GM18868 (cell line): ENCODE data around the gene RNF157.

Experiments
- ATAC-seq: cut with Tn5 transposase; IDR thresholded peaks from one replicate; pipeline ENCODE4 v1.9.1; 2021; ENCODE audit warnings: mild to moderate bottlenecking, moderate library complexity; ENCODE audit not compliant: unreplicated experiment

The RNF157 gene

GRCh38 chr17:76097716-76098295 is 142.5 kb downstream of the RNF157 start:
- no peak for ATAC-seq

DNA sequence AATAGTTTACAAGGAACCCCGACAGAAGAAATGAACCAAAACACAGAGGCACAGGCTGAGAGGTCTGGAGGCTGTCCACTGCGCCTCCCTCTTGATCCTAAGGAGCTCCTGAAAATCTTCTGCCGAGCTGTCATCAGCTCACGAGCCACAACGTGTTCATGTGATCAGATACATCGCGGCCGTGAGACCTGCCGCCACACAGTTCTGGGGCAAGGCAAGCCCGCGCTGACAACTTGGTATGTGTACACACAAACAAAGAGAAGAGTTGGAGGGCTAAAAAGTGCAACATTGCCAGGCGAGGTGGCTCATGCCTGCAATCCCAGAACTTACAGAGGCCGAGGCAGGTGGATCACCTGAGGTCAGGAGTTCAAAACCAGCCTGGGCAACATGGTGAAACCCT is 144.3 kb downstream of the RNF157 start:
- ATAC-seq, result no peak

DNA sequence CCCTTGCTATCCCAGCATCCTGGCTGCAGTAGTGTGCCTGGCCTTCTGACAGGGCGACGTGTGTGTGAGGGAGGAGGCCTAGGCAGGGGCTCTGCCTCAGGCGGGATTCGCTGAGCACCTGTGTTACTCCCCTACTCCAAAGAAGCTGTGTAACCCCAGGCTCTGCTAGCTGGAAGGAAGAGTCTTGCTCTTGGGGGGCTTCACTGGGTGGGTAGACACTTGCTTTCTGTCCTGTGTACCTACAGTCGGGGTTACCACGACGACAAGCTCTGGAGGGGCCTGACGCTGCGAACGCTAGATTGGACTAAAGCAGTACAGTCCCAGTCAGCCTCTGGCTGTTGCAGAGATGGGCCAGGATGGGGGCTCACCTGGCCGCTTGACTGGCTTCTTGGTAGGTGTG is 146.2 kb downstream of the RNF157 start:
- ATAC-seq, result no peak

DNA sequence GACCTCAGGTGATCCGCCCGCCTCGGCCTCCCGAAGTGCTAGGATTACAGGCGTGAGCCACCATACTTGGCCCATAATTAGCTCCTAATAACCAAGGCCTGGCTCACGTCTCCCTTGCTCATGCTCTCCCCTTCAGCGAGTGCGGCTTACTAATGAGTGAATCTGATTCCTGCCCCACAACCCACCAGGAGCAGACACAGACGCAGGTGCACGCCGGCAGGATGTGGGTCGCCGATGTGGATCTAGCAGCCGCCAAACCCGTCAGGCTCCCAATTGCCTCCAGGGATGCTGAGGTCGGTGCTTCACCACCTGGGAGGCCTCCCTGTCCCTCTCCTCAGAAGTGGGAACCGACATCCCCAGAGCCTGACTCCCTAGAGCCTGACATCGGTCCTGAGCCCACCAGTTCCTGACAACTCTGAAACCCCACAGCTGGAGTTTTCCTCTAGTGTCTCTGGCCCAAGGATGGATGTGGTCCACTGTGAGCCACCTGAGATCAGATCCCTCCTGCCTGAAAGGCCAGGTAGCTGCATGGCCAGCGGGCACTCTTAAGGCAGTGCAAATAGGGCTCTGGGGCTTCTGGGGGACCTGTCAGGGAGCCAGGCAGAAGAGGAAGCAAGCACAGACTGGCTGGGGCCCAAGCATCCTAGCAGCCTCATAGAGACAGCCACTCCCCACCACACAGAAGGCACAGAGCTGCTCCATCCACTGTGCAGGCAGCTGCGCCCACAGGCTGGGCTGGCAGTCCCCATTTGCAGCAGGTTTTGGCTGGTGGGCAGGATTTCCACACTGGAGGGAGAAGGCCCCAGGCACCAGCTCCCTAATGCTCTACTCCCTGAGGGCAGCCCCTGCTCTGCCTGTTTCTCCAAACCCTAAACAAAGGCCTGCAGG is 147.5 kb downstream of the RNF157 start:
- no peak for ATAC-seq
